A549 (cell line): ENCODE data around the gene RALGPS2. TPM values are rescaled to one million over a fixed set of nuclear protein-coding genes. Genes with fewer than 3 reads are reported as not detected.

Experiments used
- ATAC-seq, 2 experiments: fragments of 200-7000 bp in 1 of 2; fragments of >200 bp in 1 of 2; cut with Nextera tagmentation in 1 of 2; cut with Tn5 transposase in 1 of 2; 3 replicates each; pipeline versions ENCODE4 v1.8.0 to v1.9.1; 2018 to 2020; ENCODE audit warnings: mild to moderate bottlenecking in 1 of 2, moderate library complexity in 1 of 2
- CTCF ChIA-PET: fragments of 300-600 bp; sonication (Branson Sonifier 250); formaldehyde crosslinking; extraction: SDS; loops from one replicate; lab custom pipeline; 2021; ENCODE audit warnings: antibody characterized with exemption, inconsistent platforms; lab: Yijun Ruan, JAX
- POLR2A ChIA-PET: fragments of 350-600 bp; formaldehyde crosslinking; extraction: SDS; loops from one replicate; lab custom pipeline; 2021; ENCODE audit warnings: antibody characterized with exemption, inconsistent platforms; lab: Yijun Ruan, JAX
- DNase-seq, 2 experiments: peaks; one replicate each; pipeline versions ENCODE4 v3.0.0 to v3.0.0-alpha.2; 2011 to 2016; ENCODE audit warnings: low read depth in 1 of 2, low spot score in 1 of 2
- FAIRE-seq: peaks from 2 replicates; lab custom pipeline; 2011; peaks lifted over from hg19 to GRCh38; lab: Jason Lieb, UNC
- H3K27ac ChIP-seq, 2 experiments: fragments of >200 bp; sonication (Bioruptor Twin); formaldehyde crosslinking; 3 replicates each; pipeline ENCODE4 v1.5.1; 2016 to 2017
- H3K4me1 ChIP-seq: fragments of >200 bp; sonication (Bioruptor Twin); formaldehyde crosslinking; 3 replicates; pipeline ENCODE4 v1.6.1; 2016
- H3K4me2 ChIP-seq: fragments of >200 bp; sonication (Bioruptor Twin); formaldehyde crosslinking; 3 replicates; pipeline ENCODE4 v1.6.1; 2016
- H3K4me3 ChIP-seq: fragments of >200 bp; sonication (Bioruptor Twin); formaldehyde crosslinking; 3 replicates; pipeline ENCODE4 v1.5.1; 2016
- H3K9me3 ChIP-seq: fragments of >200 bp; sonication (Bioruptor Twin); formaldehyde crosslinking; 3 replicates; pipeline ENCODE4 v1.6.1; 2016
- BCL3 ChIP-seq: fragments of >200 bp; sonication (Bioruptor Twin); formaldehyde crosslinking; IDR thresholded peaks from 3 replicates; pipeline ENCODE4 v1.6.1; 2016
- BHLHE40 ChIP-seq: IDR thresholded peaks from 2 replicates; pipeline ENCODE4 v1.6.1; 2012; ENCODE audit warnings: low read depth, low read length, inconsistent platforms
- CBX2 ChIP-seq: fragments of 200-600 bp; sonication (generic); IDR thresholded peaks from 2 replicates; pipeline ENCODE4 v1.6.1; 2016; ENCODE audit warnings: low read depth, mild to moderate bottlenecking, borderline replicate concordance
- CBX8 ChIP-seq: fragments of 200-600 bp; sonication (generic); IDR thresholded peaks from 2 replicates; pipeline ENCODE4 v1.6.1; 2016
- CEBPB ChIP-seq, 2 experiments: fragments of >200 bp in 1 of 2; sonication (Bioruptor Twin) in 1 of 2; formaldehyde crosslinking in 1 of 2; IDR thresholded peaks; 2 replicates each; pipeline ENCODE4 v1.6.1; 2012 to 2016
- CHD4 ChIP-seq: fragments of 200-600 bp; sonication (generic); IDR thresholded peaks from 2 replicates; pipeline ENCODE4 v1.6.1; 2016; ENCODE audit warnings: antibody characterized with exemption, mild to moderate bottlenecking, borderline replicate concordance
- E2F6 ChIP-seq: IDR thresholded peaks from 2 replicates; pipeline ENCODE4 v1.6.1; 2012; ENCODE audit warnings: low read depth, borderline replicate concordance
- FOSB ChIP-seq: fragments of 250-450 bp; sonication (Bioruptor Pico); IDR thresholded peaks from 2 replicates; pipeline ENCODE4 v1.5.0; 2020; ENCODE audit warnings: mild to moderate bottlenecking, moderate library complexity
- FOSL2 ChIP-seq, 2 experiments: fragments of 450-650 bp in 1 of 2; fragments of >200 bp in 1 of 2; sonication (Bioruptor Twin) in 1 of 2; formaldehyde crosslinking; IDR thresholded peaks; 2 replicates each; pipeline versions ENCODE4 v1.5.0 to v1.6.1; 2016 to 2020; ENCODE audit warnings: mild to moderate bottlenecking in 1 of 2, moderate library complexity in 1 of 2
- GATA3 ChIP-seq: IDR thresholded peaks from 2 replicates; pipeline ENCODE4 v1.6.1; 2012; ENCODE audit warnings: borderline replicate concordance
- HMGXB4 ChIP-seq: fragments of 250-450 bp; sonication (Bioruptor Pico); IDR thresholded peaks from 2 replicates; pipeline ENCODE4 v1.5.0; 2021; ENCODE audit warnings: mild to moderate bottlenecking, moderate library complexity, borderline replicate concordance
- HOXB5 ChIP-seq: fragments of 250-450 bp; sonication (Bioruptor Pico); IDR thresholded peaks from 2 replicates; pipeline ENCODE4 v1.5.0; 2020; ENCODE audit warnings: mild to moderate bottlenecking, moderate library complexity
- JUNB ChIP-seq: fragments of >200 bp; sonication (Bioruptor Twin); formaldehyde crosslinking; IDR thresholded peaks from 2 replicates; pipeline ENCODE4 v1.6.1; 2016
- MAX ChIP-seq: IDR thresholded peaks from 2 replicates; pipeline ENCODE4 v1.6.1; 2012
- MYC ChIP-seq: IDR thresholded peaks from 2 replicates; pipeline ENCODE4 v1.6.1; 2012; ENCODE audit warnings: mild to moderate bottlenecking, inconsistent platforms, low read length, improper control_type of control experiment, borderline replicate concordance
- NPAS2 ChIP-seq: fragments of 250-450 bp; sonication (Bioruptor Pico); IDR thresholded peaks from 2 replicates; pipeline ENCODE4 v1.8.0; 2022; ENCODE audit warnings: mild to moderate bottlenecking, moderate library complexity, borderline replicate concordance
- PBX3 ChIP-seq: IDR thresholded peaks from 2 replicates; pipeline ENCODE4 v1.6.1; 2012
- POLR2A ChIP-seq: IDR thresholded peaks from 2 replicates; pipeline ENCODE4 v1.6.1; 2012; ENCODE audit warnings: mild to moderate bottlenecking, low read length
- POLR2AphosphoS2 ChIP-seq: conservative IDR thresholded peaks from 2 replicates; pipeline ENCODE4 v1.6.1; 2012; ENCODE audit warnings: low read length, improper control_type of control experiment, inconsistent platforms
- RAD21 ChIP-seq, 2 experiments: fragments of >200 bp in 1 of 2; sonication (Bioruptor Twin) in 1 of 2; formaldehyde crosslinking in 1 of 2; IDR thresholded peaks in 1 of 2; conservative IDR thresholded peaks in 1 of 2; 2 replicates in 1 of 2; 3 replicates in 1 of 2; pipeline ENCODE4 v1.6.1; 2012 to 2018; ENCODE audit warnings: inconsistent platforms in 1 of 2
- SMC3 ChIP-seq: fragments of >200 bp; sonication (Bioruptor Twin); formaldehyde crosslinking; IDR thresholded peaks from 3 replicates; pipeline ENCODE4 v1.6.1; 2018; ENCODE audit warnings: inconsistent platforms
- TFCP2L1 ChIP-seq: fragments of 250-450 bp; sonication (Bioruptor Pico); IDR thresholded peaks from 2 replicates; pipeline ENCODE4 v1.5.0; 2021; ENCODE audit warnings: mild to moderate bottlenecking
- USF2 ChIP-seq: fragments of 450-650 bp; IDR thresholded peaks from 2 replicates; pipeline ENCODE4 v1.6.1; 2014; ENCODE audit warnings: antibody characterized with exemption
- ZNF302 ChIP-seq: fragments of 250-450 bp; sonication (Bioruptor Pico); IDR thresholded peaks from 2 replicates; pipeline ENCODE4 v1.9.0; 2021; ENCODE audit warnings: inconsistent platforms, mild to moderate bottlenecking, moderate library complexity
- WGBS: methylation state at CpG from one replicate; pipeline ENCODE4 v1.1.6; 2017; ENCODE audit errors: missing lambda C conversion rate; 5-methylcytosine and 5-hydroxymethylcytosine counted together
- polyA plus RNA-seq, 4 experiments: library from polyadenylated mRNA; depleted of rRNA in 3 of 4; stranded (reverse); fragments of >200 nt; fragmentation: RNase III in 1 of 4; extraction: RNeasy Plus Mini Kit Qiagen cat#74134 plus additional on column Dnase treatment in 1 of 4; gene quantifications; 2 replicates in 3 of 4; 3 replicates in 1 of 4; pipeline ENCODE4 v1.2.3, GENCODE V29; 2011 to 2017

Gene RALGPS2
- polyA plus RNA-seq, 2 of the 4 experiments (the other 2 are of a cell fraction) = 11.8 to 18.6 TPM

- H3K9me3 ChIP-seq = no peaks in the 10 kb centered on the region
- no peak for FAIRE-seq
- no peak for DNase-seq
- H3K4me3 ChIP-seq = no peak overlapping the region
- no peak overlapping the region for H3K4me2 ChIP-seq
- TF ChIP-seq HOXB5 (CRISPR knock-in tag) = no peak
- ATAC-seq = no peak
- no peak overlapping the region for H3K27ac ChIP-seq
- ChIA-PET CTCF (interaction anchor here (1.3 kb wide), 1 partner anchor 33 kb away, joined by 4 read pairs; no protein-coding TSS in a partner anchor), POLR2A (no interaction called here)
- no peaks in the 10 kb centered on the region for H3K4me1 ChIP-seq
- 87% methylated on average over 12 of the region's 13 CpGs for WGBS
These were observed 221.4 kb downstream of the RALGPS2 start for GRCh38 chr1:178946416-178946815.

- H3K4me2 ChIP-seq = no peak overlapping the region
- H3K4me1 ChIP-seq = no peaks in the 10 kb centered on the region
- WGBS = 69% methylated on average over 4 of the region's 4 CpGs
- H3K4me3 ChIP-seq = no peak overlapping the region
- ChIA-PET POLR2A (no interaction called here), CTCF (interaction anchor here (1.3 kb wide), 1 partner anchor 33 kb away, joined by 4 read pairs; no protein-coding TSS in a partner anchor)
- TF ChIP-seq E2F6 (no peak), TFCP2L1 (CRISPR knock-in tag) (no peak), FOSB (no peak), POLR2AphosphoS2 (no peak), CBX8 (no peak), HMGXB4 (CRISPR knock-in tag) (no peak)
- no peak overlapping the region for H3K27ac ChIP-seq
- no peak for DNase-seq
- ATAC-seq = no peak
- no peak for FAIRE-seq
- H3K9me3 ChIP-seq = no peaks in the 10 kb centered on the region
These were observed 222.0 kb downstream of the RALGPS2 start for GRCh38 chr1:178946855-178947676.

GRCh38 chr1:178947677-178947981 is 222.6 kb downstream of the RALGPS2 start:
- WGBS = 91% methylated on average over 3 of the region's 3 CpGs
- H3K9me3 ChIP-seq = no peaks in the 10 kb centered on the region
- no peak for DNase-seq
- ChIA-PET POLR2A (no interaction called here), CTCF (no interaction called here)
- no peak overlapping the region for H3K4me3 ChIP-seq
- H3K27ac ChIP-seq = no peak overlapping the region
- ATAC-seq = no peak
- H3K4me1 ChIP-seq = no peaks in the 10 kb centered on the region
- no peak for FAIRE-seq
- H3K4me2 ChIP-seq = no peak overlapping the region
- TF ChIP-seq PBX3 (no peak), MAX (no peak), RAD21 (conservative IDR thresholded peaks at IDR 0.05 in 1 of 2, IDR thresholded peaks at IDR 0.05 in 1 of 2) (no peak), CHD4 (no peak), BHLHE40 (no peak), ZNF302 (no peak), SMC3 (no peak), HMGXB4 (CRISPR knock-in tag) (no peak), NPAS2 (CRISPR knock-in tag) (no peak), FOSL2 (IDR thresholded peaks at IDR 0.05) (no peak), FOSL2 (CRISPR knock-in tag; IDR thresholded peaks at IDR 0.05) (no peak), JUNB (no peak), USF2 (no peak), FOSB (no peak), GATA3 (no peak), BCL3 (no peak), CBX2 (no peak), MYC (no peak), POLR2A (no peak), CEBPB (IDR thresholded peaks at IDR 0.05) (no peak)
